GM18873 (cell line): ENCODE results near the gene NUP210.

Experiments used
- ATAC-seq: cut with Tn5 transposase; IDR thresholded peaks from one replicate; pipeline ENCODE4 v1.9.1; 2021; ENCODE audit warnings: mild to moderate bottlenecking, moderate library complexity, moderate number of reproducible peaks; ENCODE audit not compliant: unreplicated experiment, low FRiP score

NUP210 gene

GRCh38 chr3:13408890-13409289 lies 11.2 kb downstream of the NUP210 start:
- ATAC-seq, result no peak

- ATAC-seq, result no peak
These were observed 12.2 kb downstream of the NUP210 start for GRCh38 chr3:13407926-13408325.

GRCh38 chr3:13407475-13407874 lies 12.6 kb downstream of the NUP210 start:
- no peak for ATAC-seq

GRCh38 chr3:13406190-13406589 lies 13.9 kb downstream of the NUP210 start:
- ATAC-seq, result no peak

GRCh38 chr3:13405614-13406013 lies 14.5 kb downstream of the NUP210 start:
- ATAC-seq, result no peak

- ATAC-seq, result no peak
These were observed 15.3 kb downstream of the NUP210 start for GRCh38 chr3:13404626-13405452.

- no peak for ATAC-seq
These were observed 16.3 kb downstream of the NUP210 start for GRCh38 chr3:13403847-13404246.

- ATAC-seq, result no peak
These were observed 16.8 kb downstream of the NUP210 start for GRCh38 chr3:13403213-13403819.

- ATAC-seq, result no peak
These were observed 19.0 kb downstream of the NUP210 start for GRCh38 chr3:13401149-13401548.

GRCh38 chr3:13400114-13400673 lies 19.9 kb downstream of the NUP210 start:
- ATAC-seq, result no peak

GRCh38 chr3:13399603-13400002 lies 20.5 kb downstream of the NUP210 start:
- ATAC-seq, result no peak

GRCh38 chr3:13397316-13397715 lies 22.8 kb downstream of the NUP210 start:
- ATAC-seq, result no peak

GRCh38 chr3:13394363-13394762 lies 25.8 kb downstream of the NUP210 start:
- no peak for ATAC-seq

GRCh38 chr3:13393427-13394360 lies 26.4 kb downstream of the NUP210 start:
- ATAC-seq, result no peak

GRCh38 chr3:13391308-13391707 lies 28.8 kb downstream of the NUP210 start:
- ATAC-seq, result no peak

GRCh38 chr3:13389378-13389777 lies 30.7 kb downstream of the NUP210 start:
- ATAC-seq, result no peak

- ATAC-seq, result no peak
These were observed 31.3 kb downstream of the NUP210 start for GRCh38 chr3:13388816-13389215.

- ATAC-seq, result no peak
These were observed 34.7 kb downstream of the NUP210 start for GRCh38 chr3:13385373-13385965.

GRCh38 chr3:13380971-13381370 lies 39.2 kb downstream of the NUP210 start:
- ATAC-seq, result no peak

- no peak for ATAC-seq
These were observed 40.8 kb downstream of the NUP210 start for GRCh38 chr3:13379201-13379830.
